Activated CD8-positive, alpha-beta memory T cell treated with anti-CD3 and anti-CD28 coated beads, Interleukin-2, amount 50 U/mL, for 24 hours (primary cell): Measurements from ENCODE around the gene EPHA6.

Experiments
- DNase-seq: peaks from one replicate; pipeline ENCODE4 v3.0.0-alpha.2; 2020; ENCODE audit errors: extremely low read depth

The EPHA6 gene

DNA sequence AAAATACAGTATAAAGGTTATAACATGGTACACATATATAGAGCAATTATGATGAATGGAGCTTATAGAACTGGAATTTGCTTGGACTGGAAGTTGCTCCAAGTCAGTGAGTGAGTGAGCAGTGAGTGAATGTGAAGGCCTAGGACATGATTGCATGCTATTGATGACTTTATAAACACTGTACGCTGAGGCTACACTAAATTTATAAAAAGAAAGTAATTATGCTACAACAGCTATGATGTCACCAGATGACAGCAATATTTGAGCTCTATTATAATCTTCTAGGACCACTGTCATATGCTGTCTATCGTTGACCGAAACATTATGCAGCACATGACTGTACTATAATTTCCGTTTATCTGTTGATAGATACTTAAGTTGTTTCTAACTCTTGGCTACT is 463.3 kb downstream of the EPHA6 start:
- DNase-seq, result no peak

- DNase-seq, result no peak
Observed at GRCh38 chr3:97278506-97278905, 464.1 kb downstream of the EPHA6 start.

DNA sequence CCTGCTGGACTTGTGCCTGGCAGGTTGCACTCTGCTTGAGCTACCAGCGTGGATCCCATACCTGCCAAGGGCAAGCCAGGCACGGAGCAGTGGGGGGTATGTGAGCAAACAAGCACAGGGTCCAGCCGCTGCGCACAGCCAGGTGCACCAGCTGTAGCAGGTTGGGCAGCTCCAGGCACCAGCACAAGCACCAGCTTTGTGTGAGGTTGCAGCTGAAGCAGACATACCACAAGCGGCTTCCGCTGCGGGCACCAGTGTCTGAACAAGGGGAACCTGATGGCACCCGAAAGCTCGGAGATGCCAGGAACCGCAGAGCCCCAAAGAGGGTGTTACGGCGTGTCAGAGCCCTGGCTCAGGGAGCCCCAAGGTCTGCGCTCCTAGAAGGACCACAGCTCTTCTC is 477.5 kb downstream of the EPHA6 start:
- DNase-seq, result no peak

- no peak for DNase-seq
Observed at GRCh38 chr3:97293596-97294131, 479.3 kb downstream of the EPHA6 start.

DNA sequence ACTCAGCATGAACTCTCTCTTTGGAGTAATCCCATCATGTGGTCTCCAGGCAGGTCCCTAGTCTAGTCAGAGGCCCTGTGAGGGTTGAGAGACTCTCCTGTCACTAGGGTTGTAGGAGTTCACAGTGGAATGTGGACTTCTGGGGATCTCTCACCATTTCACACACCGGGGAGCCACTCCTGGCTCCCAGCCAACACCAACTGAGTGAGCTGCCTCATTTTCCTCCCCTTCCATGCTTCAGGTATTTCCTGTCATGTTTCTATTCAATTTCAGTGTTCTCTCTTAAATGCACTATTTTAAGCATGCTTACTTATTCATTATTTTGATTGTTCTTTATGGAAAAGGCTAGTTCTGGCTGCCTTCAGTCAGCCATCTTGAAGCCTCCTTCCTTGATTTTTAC is 482.6 kb downstream of the EPHA6 start:
- no peak for DNase-seq

DNA sequence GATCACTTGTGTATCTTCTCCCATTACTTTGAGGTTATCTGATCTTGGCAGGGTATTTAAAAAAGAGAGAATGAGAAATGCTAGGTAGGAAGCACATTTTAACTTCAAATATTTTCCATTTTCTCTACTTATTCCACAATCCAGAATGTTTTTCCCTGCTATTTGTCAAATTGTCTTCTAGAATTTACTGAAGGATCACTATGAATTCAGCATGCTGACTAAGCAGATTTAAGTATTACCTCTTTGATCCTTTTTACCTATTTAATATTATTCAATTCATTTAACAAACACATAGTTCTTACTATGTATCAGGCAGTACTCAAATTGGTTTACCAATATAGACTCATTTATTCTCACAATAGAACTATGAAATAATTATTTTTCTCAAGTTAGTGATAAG is 486.7 kb downstream of the EPHA6 start:
- DNase-seq, result no peak

GRCh38 chr3:97306226-97306625 is 491.8 kb downstream of the EPHA6 start:
- no peak for DNase-seq

GRCh38 chr3:97338375-97338774 is 524.0 kb downstream of the EPHA6 start:
- DNase-seq, result no peak

GRCh38 chr3:97340940-97341339 is 526.5 kb downstream of the EPHA6 start:
- DNase-seq, result no peak

GRCh38 chr3:97347780-97348179 is 533.4 kb downstream of the EPHA6 start:
- no peak for DNase-seq

DNA sequence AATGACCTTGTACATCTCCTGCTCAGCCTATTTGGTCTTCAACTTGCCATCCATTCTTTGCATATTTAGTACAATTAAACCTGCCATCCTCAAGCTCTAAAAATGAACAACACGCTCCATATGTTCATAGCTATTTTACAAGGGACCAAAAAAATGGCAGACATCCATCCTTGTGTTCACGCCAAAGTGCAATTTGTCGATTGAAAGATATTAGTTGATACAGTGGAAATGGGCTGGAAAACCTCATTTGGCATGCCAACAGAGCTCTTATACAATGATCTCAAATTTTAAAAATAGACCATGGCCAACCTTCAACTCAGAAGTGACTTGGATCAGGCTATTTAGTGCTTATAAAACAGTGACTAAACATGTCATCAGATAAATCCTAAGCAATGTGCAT is 536.6 kb downstream of the EPHA6 start:
- no peak for DNase-seq

- DNase-seq, result no peak
Observed at GRCh38 chr3:97353176-97353575, 538.8 kb downstream of the EPHA6 start.

GRCh38 chr3:97359977-97360376 is 545.6 kb downstream of the EPHA6 start:
- DNase-seq, result no peak

DNA sequence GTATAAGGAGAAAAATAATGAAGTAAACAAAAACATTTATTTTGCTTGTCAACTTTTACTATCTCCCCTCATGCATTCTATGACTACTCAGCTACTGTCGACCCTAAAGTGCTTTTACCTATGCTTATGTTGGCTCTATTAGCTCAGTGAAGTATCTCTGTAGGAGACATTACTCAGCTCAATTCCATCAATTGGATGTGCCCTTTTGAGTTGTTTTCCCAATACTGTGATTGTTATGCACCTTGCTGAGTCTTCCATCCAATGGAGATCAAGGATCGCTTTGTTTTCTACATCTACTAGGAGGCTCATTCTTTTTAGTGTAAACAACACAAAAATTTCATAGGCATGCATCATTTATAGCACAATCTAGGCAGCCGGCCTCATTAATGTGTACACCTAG is 546.4 kb downstream of the EPHA6 start:
- no peak for DNase-seq

- DNase-seq, result no peak
Observed at GRCh38 chr3:97384583-97384982, 570.2 kb downstream of the EPHA6 start.

- DNase-seq, result no peak
Observed at GRCh38 chr3:97388774-97389173, 574.4 kb downstream of the EPHA6 start.

DNA sequence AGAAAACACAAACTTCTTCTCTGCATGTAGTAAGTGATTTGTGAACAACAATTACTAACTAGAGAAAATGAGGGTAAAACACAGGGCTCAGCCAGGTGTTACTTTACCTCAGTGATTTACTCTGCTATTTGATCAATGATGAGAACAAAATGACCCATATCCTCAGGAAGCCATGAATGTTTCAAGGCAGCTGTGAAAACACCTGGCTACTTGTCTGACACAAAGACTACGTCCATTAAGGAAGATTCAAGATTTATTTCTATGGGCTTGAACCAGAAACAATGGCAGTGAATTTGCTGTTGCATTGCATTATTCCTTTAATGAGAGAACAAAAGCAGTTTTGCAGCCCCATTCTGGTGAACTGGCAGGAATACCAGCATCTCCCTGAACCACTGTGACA is 575.5 kb downstream of the EPHA6 start:
- no peak for DNase-seq

GRCh38 chr3:97391167-97391566 is 576.8 kb downstream of the EPHA6 start:
- no peak for DNase-seq

DNA sequence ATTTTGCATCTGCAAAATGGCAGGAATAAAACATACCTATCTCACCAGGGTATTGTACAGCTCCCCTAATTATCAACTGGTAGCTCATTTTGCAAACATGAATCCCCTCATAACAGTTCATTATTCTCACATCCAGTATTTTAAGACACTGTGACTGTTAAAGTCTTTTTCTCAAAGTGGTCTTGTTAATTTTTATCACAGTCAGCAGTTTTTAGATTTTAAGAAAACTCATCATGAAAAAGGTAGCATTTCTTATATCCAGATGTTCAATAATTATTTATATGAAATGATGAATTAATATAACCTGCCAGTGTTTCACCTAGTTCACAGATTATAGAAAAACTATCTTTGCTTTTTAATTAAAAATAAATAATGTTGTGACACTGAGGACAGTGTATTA is 595.2 kb downstream of the EPHA6 start:
- DNase-seq, result no peak

DNA sequence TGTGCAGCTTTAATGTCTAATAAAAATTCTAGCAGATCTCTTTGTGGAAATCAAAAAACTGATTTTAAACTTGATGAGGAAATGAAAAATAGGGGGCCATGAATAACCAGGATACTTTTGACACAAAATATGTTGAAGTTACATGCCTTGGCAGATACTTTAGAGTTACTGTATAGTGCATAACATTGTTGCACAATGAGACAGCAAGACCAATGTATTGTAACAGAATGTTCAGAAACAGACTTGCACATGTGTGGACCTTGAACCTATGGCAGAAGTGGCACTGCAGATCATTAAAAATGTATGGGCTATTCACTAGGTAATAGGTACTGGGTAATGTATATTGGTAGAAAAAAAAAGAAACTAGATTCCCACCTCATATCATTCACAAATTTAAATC is 607.2 kb downstream of the EPHA6 start:
- DNase-seq, result no peak

DNA sequence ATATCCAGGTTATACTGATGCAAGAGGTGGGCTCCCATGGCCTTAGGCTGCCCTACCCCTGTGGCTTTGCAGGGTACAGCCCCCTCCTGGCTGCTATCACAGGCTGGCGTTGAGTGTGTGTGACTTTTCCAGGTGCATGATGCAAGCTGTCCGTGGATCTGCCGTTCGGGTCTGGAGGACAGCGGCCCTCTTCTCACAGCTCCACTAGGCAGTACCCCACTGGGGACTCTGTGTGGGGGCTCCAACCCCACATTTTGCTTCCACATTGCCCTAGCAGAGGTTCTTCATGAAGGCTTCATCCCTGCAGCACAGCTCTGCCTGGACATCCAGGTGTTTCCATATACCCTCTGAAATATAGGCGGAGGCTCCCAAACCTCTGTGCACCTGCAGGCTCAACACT is 610.6 kb downstream of the EPHA6 start:
- no peak for DNase-seq

DNA sequence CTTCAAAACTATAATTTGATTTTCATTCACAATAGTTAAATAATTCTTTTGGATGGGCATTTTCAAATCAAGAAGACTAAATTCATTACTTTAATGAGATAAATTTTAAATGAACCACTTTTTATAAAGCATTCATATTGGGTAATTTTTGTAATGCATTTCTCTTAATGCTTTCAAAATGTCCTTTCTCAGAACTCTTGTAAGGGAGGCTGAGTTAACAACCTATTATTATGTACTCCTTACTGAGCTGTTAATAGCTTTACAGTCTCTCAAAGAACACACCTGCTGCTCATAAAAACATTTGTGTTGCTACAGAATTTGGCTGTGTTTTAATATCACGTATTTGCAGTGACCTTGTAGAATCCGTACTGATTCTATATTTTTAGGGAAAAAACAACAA is 616.2 kb downstream of the EPHA6 start:
- no peak for DNase-seq

- no peak for DNase-seq
Observed at GRCh38 chr3:97432914-97433313, 618.5 kb downstream of the EPHA6 start.

GRCh38 chr3:97438131-97438530 is 623.7 kb downstream of the EPHA6 start:
- DNase-seq, result no peak

- no peak for DNase-seq
Observed at GRCh38 chr3:97439373-97439772, 625.0 kb downstream of the EPHA6 start.
